ENCODE measurements around the gene SLC18A3.
A peak's percentile ranks its signal among the peaks of the same experiment; 100 is the strongest.

The SLC18A3 gene

DNA sequence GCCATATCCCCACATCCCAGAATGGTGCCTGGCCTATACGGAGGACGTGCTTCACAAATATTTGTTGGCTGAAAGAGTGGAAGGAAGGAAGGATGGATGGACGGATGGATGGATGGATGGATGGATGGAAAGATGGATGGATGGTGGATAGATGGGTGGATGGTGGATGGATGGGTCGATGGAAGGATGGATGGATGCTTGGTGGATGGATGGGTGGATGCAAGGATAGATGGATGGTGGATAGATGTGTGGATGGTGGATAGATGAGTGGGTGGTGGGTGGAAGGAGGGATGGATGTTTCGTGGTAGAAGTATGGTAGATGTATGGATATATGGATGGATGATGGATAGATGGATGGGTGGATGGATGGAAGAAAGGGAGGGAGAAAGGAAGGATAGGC lies 14.5 kb downstream of the SLC18A3 start:
- Mint-ChIP-seq H3K27ac (no peak overlapping the region), H3K4me3 (no peak overlapping the region), H3K9me3 (no peaks in the 10 kb centered on the region), H3K4me1 (no peaks in the 10 kb centered on the region), H3K36me3 (no peaks in the 10 kb centered on the region)
- no peak for ATAC-seq
- DNase-seq (ENCODE audit: low spot score in 2 of 2), result no peak

DNA sequence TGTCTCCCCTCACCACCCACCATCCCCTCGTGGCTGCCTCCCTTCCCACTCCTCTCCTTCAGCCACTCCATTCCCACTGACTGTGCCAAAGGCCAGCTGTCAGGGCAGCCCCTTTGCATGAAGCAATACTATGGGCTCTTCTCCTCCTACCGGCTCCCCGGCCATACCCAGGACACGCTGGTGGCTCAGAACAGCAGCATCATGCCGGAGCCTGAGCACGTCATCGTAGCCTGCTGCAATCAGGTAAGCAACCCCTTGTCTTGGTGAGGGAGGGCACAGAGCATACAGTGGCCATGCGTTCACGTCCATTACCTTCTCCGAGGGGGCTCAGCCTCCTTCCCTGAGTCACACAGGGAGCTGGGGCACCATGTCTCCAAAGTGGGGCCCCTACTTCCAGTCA lies 15.3 kb downstream of the SLC18A3 start:
- H3K27ac Mint-ChIP-seq, result no peak overlapping the region
- no peaks in the 10 kb centered on the region for H3K9me3 Mint-ChIP-seq
- no peaks in the 10 kb centered on the region for H3K4me1 Mint-ChIP-seq
- no peaks in the 10 kb centered on the region for H3K36me3 Mint-ChIP-seq
- H3K4me3 Mint-ChIP-seq, result no peak overlapping the region
- DNase-seq (ENCODE audit: low spot score in 2 of 2) (no peak), ATAC-seq (no peak)

DNA sequence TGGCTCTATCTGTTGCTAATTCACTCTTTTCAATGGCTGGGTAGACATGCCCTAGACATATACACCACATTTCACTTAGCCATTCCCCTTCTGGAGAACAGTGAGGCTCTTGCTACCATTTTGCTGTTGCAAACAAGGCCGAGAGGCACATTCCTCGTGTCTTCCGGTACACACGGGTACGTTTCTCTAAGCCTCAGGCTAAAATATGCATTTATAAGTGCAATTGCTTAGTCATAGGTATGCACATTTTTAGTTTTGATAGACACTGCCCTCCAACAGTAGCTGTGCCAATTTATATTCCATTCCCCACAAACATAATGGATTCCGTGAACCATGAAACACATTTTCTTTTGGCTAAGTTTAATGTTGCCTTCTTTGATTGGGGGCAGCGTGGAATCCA lies 16.9 kb downstream of the SLC18A3 start:
- Mint-ChIP-seq H3K9me3 (no peaks in the 10 kb centered on the region), H3K4me1 (no peaks in the 10 kb centered on the region), H3K27ac (no peak overlapping the region), H3K4me3 (no peak overlapping the region), H3K36me3 (no peaks in the 10 kb centered on the region)
- DNase-seq (ENCODE audit: low spot score in 2 of 2) (no peak), ATAC-seq (no peak)

DNA sequence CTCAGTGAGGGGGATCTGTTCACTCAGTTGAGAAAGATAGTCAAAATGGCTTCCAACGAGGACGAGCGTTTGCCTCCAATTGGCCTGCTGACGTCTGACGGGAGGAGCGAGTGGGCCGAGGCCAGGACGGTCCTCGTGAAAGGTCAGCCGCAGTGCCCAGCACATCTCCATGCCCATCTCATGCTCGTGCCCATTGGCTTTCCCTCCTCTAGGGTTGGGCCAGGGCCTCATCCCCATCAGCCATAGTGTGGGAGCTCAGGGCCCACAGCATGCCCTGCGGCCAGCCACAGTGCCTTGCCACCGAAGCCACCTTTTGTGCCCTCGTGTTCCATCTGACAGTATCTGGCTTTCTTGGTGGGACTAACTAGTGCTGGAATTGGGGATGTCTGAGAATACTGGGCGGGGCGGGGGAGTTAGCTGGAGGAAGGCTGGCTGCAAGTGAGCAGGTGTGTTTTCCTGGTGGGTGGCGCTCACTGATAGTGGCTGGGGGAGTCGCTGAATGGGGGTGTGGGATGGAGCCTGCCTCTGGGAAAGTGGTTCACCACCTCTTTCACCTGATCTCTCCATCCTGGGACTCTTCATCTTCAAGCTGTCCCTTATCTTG lies 17.6 kb downstream of the SLC18A3 start:
- no peaks in the 10 kb centered on the region for H3K36me3 Mint-ChIP-seq
- ATAC-seq, result no peak
- H3K4me3 Mint-ChIP-seq, result no peak overlapping the region
- DNase-seq (ENCODE audit: low spot score in 2 of 2), result no peak
- H3K9me3 Mint-ChIP-seq, result no peaks in the 10 kb centered on the region
- H3K27ac Mint-ChIP-seq, result no peak overlapping the region
- no peaks in the 10 kb centered on the region for H3K4me1 Mint-ChIP-seq

DNA sequence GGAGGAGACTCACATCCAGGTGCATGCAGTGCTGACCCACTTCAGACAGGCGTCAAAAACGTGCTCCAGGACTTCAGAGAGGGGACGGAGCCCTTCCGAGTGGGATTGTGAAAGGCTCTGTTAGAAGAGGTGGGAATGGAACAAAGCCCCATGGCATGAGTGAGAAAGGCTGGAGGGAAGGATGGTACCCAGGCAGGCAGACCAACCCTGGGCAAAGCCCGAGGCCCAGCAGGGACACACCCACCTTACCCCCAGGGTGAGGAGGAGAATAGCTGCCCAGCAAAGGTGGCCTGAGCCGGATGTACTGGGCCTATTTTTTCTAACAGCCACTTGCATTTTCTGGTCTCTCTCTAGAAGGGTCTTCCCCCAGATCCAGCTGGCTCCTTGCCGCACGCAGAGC lies 18.5 kb downstream of the SLC18A3 start:
- DNase-seq (ENCODE audit: low spot score in 2 of 2) (no peak), ATAC-seq (no peak)
- Mint-ChIP-seq H3K4me3 (no peak overlapping the region), H3K9me3 (no peaks in the 10 kb centered on the region), H3K36me3 (no peaks in the 10 kb centered on the region), H3K27ac (no peak overlapping the region), H3K4me1 (no peaks in the 10 kb centered on the region)

DNA sequence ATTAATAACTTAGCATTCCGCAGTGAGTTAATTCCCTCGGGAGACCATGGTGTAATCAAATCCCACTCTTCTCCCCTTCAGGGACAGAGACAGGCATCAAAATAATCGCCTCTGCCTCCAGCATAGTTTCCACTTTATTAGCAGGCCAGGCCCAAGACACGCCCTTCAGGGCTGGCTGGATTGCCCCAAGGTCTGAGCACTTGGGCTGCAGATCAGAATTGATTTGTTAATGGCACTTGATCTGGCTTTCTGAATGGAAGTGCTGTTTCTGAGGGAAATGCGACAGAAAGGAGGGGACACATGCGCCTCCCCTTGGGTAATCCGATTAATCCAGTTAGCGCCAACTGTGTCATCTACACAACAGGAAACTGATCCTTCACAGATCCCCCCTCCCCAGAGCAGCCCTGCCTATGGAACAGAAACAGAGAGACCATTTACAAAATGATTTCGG lies 19.3 kb downstream of the SLC18A3 start:
- Mint-ChIP-seq H3K4me1 (no peaks in the 10 kb centered on the region), H3K36me3 (no peaks in the 10 kb centered on the region), H3K9me3 (no peaks in the 10 kb centered on the region), H3K27ac (no peak overlapping the region), H3K4me3 (no peak overlapping the region)
- ATAC-seq (no peak), DNase-seq (ENCODE audit: low spot score in 2 of 2) (no peak)

DNA sequence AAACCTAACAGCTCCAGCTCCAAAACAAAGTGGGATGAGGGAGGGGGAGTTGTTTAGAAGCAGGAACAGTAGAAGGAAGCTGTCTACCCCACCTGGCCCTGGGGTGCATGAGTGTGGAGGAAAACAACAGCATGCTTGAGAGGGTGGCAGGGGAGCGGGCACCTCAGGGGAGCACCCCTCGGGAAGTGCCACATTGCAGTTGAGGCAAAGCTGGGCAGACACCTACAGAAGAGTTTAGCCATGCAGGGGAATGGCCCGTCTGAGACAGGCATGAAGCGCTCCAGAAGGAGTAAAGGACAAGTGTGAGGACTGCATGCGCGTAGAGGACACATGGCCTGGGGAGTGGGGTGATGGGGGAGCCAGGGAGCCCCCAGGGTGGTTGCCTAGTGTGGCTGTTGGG lies 21.9 kb downstream of the SLC18A3 start:
- ATAC-seq (peak; percentile 6), DNase-seq (ENCODE audit: low spot score in 2 of 2) (no peak)
- H3K4me1 Mint-ChIP-seq, result no peaks in the 10 kb centered on the region
- no peak overlapping the region for H3K27ac Mint-ChIP-seq
- no peaks in the 10 kb centered on the region for H3K9me3 Mint-ChIP-seq
- no peak overlapping the region for H3K4me3 Mint-ChIP-seq
- H3K36me3 Mint-ChIP-seq, result no peaks in the 10 kb centered on the region

DNA sequence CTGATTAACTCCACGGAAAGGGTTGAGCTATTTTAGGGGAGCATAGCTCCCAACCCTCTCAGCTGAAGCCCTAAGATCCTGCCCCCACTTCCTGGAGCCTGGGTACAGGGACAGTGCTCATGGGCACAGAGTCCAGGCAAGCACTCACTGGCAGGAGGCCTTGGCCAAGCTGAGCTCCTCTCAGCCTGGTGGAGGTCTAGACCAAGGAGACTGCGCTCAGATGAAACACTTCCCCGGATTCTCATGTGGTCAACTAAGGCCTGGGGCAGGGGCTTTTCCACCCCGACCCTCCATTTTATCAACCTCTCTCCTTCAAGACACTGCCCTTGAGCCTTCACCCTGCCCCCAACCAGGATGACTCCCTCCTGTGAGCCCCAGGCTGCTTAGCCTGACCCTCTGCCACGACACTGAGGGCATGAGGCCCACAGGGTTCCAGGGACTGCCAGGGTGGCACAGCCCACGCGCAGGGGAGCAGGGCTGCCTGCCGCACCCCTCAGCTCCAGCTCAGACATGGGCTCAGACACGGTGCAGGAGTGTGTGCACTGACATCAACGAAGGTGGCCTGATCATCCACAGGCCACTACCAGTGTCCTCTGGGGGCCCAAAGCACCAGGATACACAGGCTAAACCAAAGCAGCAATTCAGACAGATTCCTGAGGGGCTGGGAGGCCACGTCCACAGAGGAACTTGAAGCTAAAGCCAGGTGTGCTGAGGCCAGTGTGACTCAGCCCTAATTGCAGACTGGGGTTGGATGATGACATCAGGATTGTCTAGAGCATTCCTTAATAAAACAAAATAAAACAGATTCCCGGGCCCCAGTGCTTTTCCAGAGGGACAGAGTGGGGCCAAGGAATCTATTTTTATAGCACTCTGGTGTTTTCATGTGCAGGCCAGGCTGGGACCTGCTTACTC lies 22.6 kb downstream of the SLC18A3 start:
- no peaks in the 10 kb centered on the region for H3K9me3 Mint-ChIP-seq
- ATAC-seq (peak; percentile 37), DNase-seq (ENCODE audit: low spot score in 2 of 2) (no peak)
- H3K4me1 Mint-ChIP-seq, result no peaks in the 10 kb centered on the region
- no peaks in the 10 kb centered on the region for H3K36me3 Mint-ChIP-seq
- H3K27ac Mint-ChIP-seq, result no peak overlapping the region
- no peak overlapping the region for H3K4me3 Mint-ChIP-seq

DNA sequence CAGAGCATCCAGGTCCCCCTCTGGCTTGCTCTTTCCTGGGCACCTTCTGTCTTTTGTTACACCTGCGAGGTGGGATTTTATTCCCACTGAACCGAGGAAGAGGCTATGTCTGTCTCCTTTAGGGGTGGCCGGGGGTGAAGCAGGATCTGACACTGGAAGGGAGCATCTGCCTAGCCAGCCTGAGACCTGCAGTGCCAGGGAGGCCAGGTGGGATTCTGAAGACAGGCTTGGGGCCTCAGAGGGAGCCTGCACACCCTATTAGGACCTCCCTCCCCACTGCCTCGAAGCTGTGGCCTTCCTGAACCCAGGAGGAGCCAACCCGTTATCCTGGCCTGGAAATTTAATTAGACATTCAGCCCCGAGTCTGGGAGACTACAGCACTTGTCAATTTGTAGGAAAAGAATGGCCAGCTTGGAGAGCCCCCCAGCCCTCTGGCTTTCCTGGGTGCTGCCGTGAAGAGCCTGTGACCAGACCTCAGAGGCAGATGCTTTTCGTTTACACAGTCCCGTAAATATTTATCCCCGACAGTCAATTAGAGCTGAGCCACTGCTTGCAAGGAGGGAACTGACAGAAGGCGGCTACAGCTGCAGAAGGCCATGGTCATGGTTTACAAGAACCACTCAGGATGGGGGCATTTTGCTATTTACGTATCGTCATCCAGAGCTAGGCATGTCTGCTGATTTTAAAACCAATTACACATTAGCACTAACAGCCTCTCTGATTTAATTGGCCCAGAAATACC lies 23.4 kb downstream of the SLC18A3 start:
- no peaks in the 10 kb centered on the region for H3K4me1 Mint-ChIP-seq
- H3K4me3 Mint-ChIP-seq, result no peak overlapping the region
- H3K36me3 Mint-ChIP-seq, result no peaks in the 10 kb centered on the region
- H3K9me3 Mint-ChIP-seq, result no peaks in the 10 kb centered on the region
- H3K27ac Mint-ChIP-seq, result no peak overlapping the region
- DNase-seq (ENCODE audit: low spot score in 2 of 2) (no peak), ATAC-seq (no peak)

DNA sequence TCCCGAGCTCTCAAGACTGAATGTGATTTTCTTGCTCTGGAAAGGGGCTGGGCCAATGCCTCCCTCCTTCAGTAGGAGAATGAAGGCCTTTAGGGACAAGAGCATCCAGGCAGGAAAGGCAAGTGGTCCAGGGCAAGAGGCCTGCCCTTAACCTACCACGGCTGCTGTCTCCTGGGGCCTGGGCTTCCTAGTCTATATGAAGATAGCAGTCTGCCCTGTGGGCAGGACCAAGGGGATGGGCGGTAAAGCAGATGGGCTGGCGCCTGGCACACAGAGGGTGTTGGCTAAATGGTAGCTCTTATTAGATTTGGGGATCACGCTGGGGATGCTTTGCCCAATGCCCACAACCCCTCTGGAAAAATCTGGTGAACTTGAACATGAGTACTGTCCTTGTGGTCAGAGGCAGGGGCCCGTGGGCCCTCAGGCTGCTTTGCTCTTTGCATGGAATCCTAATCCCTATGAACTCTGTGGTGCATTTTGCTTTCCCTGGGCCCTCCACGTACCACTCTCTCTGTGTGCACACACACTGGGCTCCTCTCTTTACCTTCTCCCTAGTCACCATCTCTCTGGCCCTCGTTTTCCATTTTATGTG lies 24.1 kb downstream of the SLC18A3 start:
- no peak overlapping the region for H3K27ac Mint-ChIP-seq
- no peaks in the 10 kb centered on the region for H3K36me3 Mint-ChIP-seq
- peak; percentile 29 for ATAC-seq
- no peaks in the 10 kb centered on the region for H3K4me1 Mint-ChIP-seq
- H3K9me3 Mint-ChIP-seq, result no peaks in the 10 kb centered on the region
- H3K4me3 Mint-ChIP-seq, result no peak overlapping the region
- DNase-seq (ENCODE audit: low spot score in 2 of 2), result no peak

DNA sequence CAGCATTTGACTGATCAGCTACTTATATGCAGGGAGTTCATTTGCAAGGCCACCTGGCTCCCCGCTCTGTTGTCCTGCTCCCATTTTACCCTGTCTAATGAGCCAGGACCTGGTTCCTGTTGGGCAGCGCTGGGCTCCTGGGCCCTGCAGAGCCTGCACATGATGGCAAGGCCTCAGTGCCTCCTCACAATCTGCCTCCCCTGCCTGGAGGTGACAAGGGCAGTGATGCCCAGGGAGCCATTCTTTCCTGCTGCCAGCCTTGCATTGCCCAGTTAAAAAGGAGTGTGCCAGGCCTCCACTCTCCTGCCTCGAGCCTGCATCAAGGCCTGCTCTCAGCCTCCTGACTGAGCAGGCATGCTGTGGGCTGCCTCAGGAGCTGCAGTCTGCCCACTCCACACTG lies 32.2 kb downstream of the SLC18A3 start:
- H3K27ac Mint-ChIP-seq, result no peak overlapping the region
- no peaks in the 10 kb centered on the region for H3K9me3 Mint-ChIP-seq
- ATAC-seq (no peak), DNase-seq (ENCODE audit: low spot score in 2 of 2) (no peak)
- no peaks in the 10 kb centered on the region for H3K36me3 Mint-ChIP-seq
- H3K4me1 Mint-ChIP-seq, result no peaks in the 10 kb centered on the region
- no peak overlapping the region for H3K4me3 Mint-ChIP-seq

DNA sequence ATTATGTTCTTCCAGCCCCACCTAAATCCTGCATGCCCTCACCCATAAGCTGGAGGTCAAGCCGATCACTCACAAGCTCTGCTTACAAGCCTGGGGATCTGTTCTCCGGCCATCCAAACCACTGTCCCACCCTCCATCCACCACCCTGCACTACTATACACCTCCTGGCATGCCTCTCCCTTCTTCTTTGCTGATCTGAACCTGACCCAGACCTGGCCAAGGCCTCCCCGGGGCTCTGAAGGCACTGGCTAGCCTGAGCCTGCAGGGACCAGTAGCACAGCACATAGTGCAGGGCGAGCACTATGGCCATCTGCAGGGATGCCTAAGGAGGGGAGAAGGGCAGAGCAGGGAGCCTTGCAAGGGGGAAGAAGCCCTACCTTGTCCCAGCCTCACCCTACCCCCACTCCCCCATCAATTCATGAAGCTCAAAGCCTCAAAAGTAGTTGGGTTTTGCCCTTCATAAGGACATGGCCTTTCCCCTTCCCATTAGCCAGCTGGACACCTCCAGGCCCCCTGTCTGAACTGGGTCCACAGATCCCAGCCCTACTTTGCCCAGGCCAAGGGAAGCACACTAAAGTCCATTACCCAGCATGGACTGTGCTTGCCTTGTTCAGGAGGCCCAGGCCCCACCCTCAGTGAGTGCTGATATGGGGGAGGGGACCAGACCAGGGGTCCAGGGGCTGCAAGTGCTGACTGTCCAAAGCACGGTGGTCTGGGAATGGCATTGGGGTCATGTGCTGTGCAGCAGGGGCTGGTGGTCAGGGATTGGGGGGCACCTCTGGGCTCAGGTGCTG lies 33.3 kb downstream of the SLC18A3 start:
- no peak overlapping the region for H3K27ac Mint-ChIP-seq
- ATAC-seq (no peak), DNase-seq (ENCODE audit: low spot score in 2 of 2) (no peak)
- H3K36me3 Mint-ChIP-seq, result no peaks in the 10 kb centered on the region
- H3K4me1 Mint-ChIP-seq, result no peaks in the 10 kb centered on the region
- H3K9me3 Mint-ChIP-seq, result no peaks in the 10 kb centered on the region
- no peak overlapping the region for H3K4me3 Mint-ChIP-seq

DNA sequence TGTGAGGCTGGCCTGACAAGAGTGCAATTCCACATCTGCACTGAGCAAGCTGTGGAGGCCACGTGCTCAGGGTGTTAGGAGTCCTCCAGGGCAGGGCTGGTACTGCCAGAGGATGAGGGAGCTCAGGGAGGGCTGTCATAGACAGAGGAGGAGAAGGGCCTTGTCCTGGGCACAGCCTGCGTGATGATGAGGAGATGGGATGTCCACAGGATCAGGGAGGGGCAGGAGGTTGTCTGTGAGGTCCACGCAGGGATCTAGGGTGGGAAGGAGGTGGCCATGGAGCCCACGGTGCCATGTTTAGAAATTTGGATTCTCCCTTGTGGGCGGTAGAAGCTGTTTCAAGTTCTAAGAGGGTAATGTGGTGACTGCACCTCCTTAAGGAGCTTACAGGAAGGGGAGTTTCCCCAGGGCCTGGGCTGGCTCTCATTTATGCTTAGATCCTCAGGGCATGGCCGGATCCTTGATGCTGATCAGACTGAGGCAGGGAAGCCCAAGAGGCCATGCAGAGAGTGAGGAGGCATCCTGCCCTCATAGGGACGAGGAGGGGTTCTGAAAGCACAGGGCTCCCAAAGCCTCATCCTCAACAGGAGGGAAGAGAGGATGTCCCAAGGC lies 34.0 kb downstream of the SLC18A3 start:
- H3K27ac Mint-ChIP-seq, result no peak overlapping the region
- no peaks in the 10 kb centered on the region for H3K9me3 Mint-ChIP-seq
- no peak for DNase-seq (ENCODE audit: low spot score in 2 of 2)
- H3K36me3 Mint-ChIP-seq, result no peaks in the 10 kb centered on the region
- no peak for ATAC-seq
- H3K4me1 Mint-ChIP-seq, result peaks cover under 1% of the 10 kb centered on the region
- H3K4me3 Mint-ChIP-seq, result no peak overlapping the region

DNA sequence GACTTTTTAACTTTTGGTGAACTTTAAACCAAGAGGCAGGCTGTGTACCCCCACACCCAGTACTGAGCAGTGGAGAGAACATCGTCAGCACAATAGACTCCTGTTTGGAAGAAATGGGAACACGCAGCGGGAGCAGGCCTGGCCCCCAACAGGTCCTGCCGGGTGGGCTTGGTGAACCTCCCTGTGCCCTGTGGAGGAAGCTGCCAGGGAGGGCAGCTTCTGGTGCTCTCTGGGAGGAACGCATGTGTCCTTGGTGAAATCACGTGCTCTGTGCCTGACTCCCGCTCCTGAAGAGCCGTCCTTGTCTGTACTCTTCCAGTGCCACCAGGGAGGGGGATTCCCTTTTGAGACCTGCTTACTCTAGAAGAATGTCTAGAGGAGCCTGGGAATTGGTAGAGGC lies 35.3 kb downstream of the SLC18A3 start:
- Mint-ChIP-seq H3K4me3 (no peak overlapping the region), H3K27ac (no peak overlapping the region), H3K4me1 (peaks cover 9% of the 10 kb centered on the region), H3K9me3 (no peaks in the 10 kb centered on the region), H3K36me3 (no peaks in the 10 kb centered on the region)
- ATAC-seq (no peak), DNase-seq (ENCODE audit: low spot score in 2 of 2) (no peak)

All from stimulated activated effector memory CD8-positive, alpha-beta T cell treated with anti-CD3 and anti-CD28 coated beads, Interleukin-12 subunit alpha, Interleukin-12 subunit beta, amount 100 ng/mL, for 72 hours (primary cell).